ENCODE results near the gene GAS1. TPM values are rescaled to one million over a fixed set of nuclear protein-coding genes. Genes with fewer than 3 reads are reported as not detected.

The GAS1 gene
- total RNA-seq, 1 experiment from 2014 or later = 0.13 TPM

- ChIA-PET POLR2A (no interaction called here), CTCF (no interaction called here)
- Histone ChIP-seq H3K36me3 (ENCODE audit: control insufficient read depth, insufficient read depth, low read length) (no peaks in the 10 kb centered on the region), H3K27me3 (ENCODE audit: control insufficient read depth, insufficient read depth, low read length) (no peaks in the 10 kb centered on the region), H3K9me3 (ENCODE audit: control insufficient read depth, insufficient read depth, low read depth, low read length) (no peaks in the 10 kb centered on the region), H3K4me3 (ENCODE audit: low read depth in 2 of 2, low read length in 2 of 2) (no peak overlapping the region), H3K27ac (ENCODE audit: low read length) (no peak overlapping the region), H3K4me1 (ENCODE audit: control insufficient read depth, insufficient read depth, low read length) (no peaks in the 10 kb centered on the region)
- in situ Hi-C loops (cut with HindIII; ENCODE audit: low pct_unique_long_range_greater_than_20kb, low sequenced_read_pairs) (no loop called here), intact Hi-C loops (cut with micrococcal nuclease; ENCODE audit: unreplicated experiment) (no loop called here)
- ATAC-seq (no peak), DNase-seq (ENCODE audit: low read depth, low spot score) (no peak)
- TF ChIP-seq POLR2AphosphoS5 (IDR thresholded peaks at IDR 0.05; ENCODE audit: low read depth, low read length) = no peak
- no TSS peak for BruUV-seq (replicated peaks)
These were observed 39.0 kb downstream of the GAS1 start for GRCh38 chr9:86908261-86908660.

GRCh38 chr9:86907346-86907745 lies 40.0 kb downstream of the GAS1 start:
- ATAC-seq (no peak), DNase-seq (ENCODE audit: low read depth, low spot score) (no peak)
- BruUV-seq (replicated peaks) = no TSS peak
- in situ Hi-C loops (cut with HindIII; ENCODE audit: low pct_unique_long_range_greater_than_20kb, low sequenced_read_pairs) (no loop called here), intact Hi-C loops (cut with micrococcal nuclease; ENCODE audit: unreplicated experiment) (no loop called here)
- H3K4me3 ChIP-seq (ENCODE audit: low read depth in 2 of 2, low read length in 2 of 2) = no peak overlapping the region
- H3K27ac ChIP-seq (ENCODE audit: low read length) = no peak overlapping the region
- no peaks in the 10 kb centered on the region for H3K36me3 ChIP-seq (ENCODE audit: control insufficient read depth, insufficient read depth, low read length)
- no peaks in the 10 kb centered on the region for H3K4me1 ChIP-seq (ENCODE audit: control insufficient read depth, insufficient read depth, low read length)
- POLR2A ChIA-PET = no interaction called here
- TF ChIP-seq TCF7L2 (IDR thresholded peaks at IDR 0.05; ENCODE audit: low read depth, low read length) (no peak), SIN3A (IDR thresholded peaks at IDR 0.05; ENCODE audit: borderline replicate concordance, insufficient read depth, low read depth, low read length) (no peak), REST (IDR thresholded peaks at IDR 0.05; ENCODE audit: insufficient read depth in 1 of 2, low read depth in 2 of 2, low read length in 1 of 2) (no peak), CTCF (IDR thresholded peaks at IDR 0.05) (no peak), POLR2AphosphoS5 (IDR thresholded peaks at IDR 0.05; ENCODE audit: low read depth, low read length) (no peak)
- CTCF ChIA-PET = no interaction called here
- H3K27me3 ChIP-seq (ENCODE audit: control insufficient read depth, insufficient read depth, low read length) = no peaks in the 10 kb centered on the region
- H3K9me3 ChIP-seq (ENCODE audit: control insufficient read depth, insufficient read depth, low read depth, low read length) = no peaks in the 10 kb centered on the region

- Histone ChIP-seq H3K4me3 (ENCODE audit: low read depth in 2 of 2, low read length in 2 of 2) (no peak overlapping the region), H3K9me3 (ENCODE audit: control insufficient read depth, insufficient read depth, low read depth, low read length) (no peaks in the 10 kb centered on the region), H3K4me1 (ENCODE audit: control insufficient read depth, insufficient read depth, low read length) (no peaks in the 10 kb centered on the region), H3K27ac (ENCODE audit: low read length) (no peak overlapping the region), H3K36me3 (ENCODE audit: control insufficient read depth, insufficient read depth, low read length) (no peaks in the 10 kb centered on the region), H3K27me3 (ENCODE audit: control insufficient read depth, insufficient read depth, low read length) (no peaks in the 10 kb centered on the region)
- POLR2A ChIA-PET = no interaction called here
- in situ Hi-C loops (cut with HindIII; ENCODE audit: low pct_unique_long_range_greater_than_20kb, low sequenced_read_pairs) = no loop called here
- CTCF ChIA-PET = no interaction called here
- ATAC-seq = no peak
- TF ChIP-seq POLR2AphosphoS5 (IDR thresholded peaks at IDR 0.05; ENCODE audit: low read depth, low read length) (no peak), TCF7L2 (IDR thresholded peaks at IDR 0.05; ENCODE audit: low read depth, low read length) (no peak), CTCF (IDR thresholded peaks at IDR 0.05) (no peak), REST (IDR thresholded peaks at IDR 0.05; ENCODE audit: insufficient read depth in 1 of 2, low read depth in 2 of 2, low read length in 1 of 2) (no peak), SIN3A (IDR thresholded peaks at IDR 0.05; ENCODE audit: borderline replicate concordance, insufficient read depth, low read depth, low read length) (no peak)
- no peak for DNase-seq (ENCODE audit: low read depth, low spot score)
- intact Hi-C loops (cut with micrococcal nuclease; ENCODE audit: unreplicated experiment) = no loop called here
- no TSS peak for BruUV-seq (replicated peaks)
These were observed 43.6 kb downstream of the GAS1 start for GRCh38 chr9:86903734-86904085.
